Stimulated activated CD4-positive, alpha-beta T cell treated with anti-CD3 and anti-CD28 coated beads, Interleukin-1b, Interleukin-23, amount 100 ng/mL, for 4 hours (primary cell): ENCODE measurements around the gene TCEAL5.
"Not testable (repeated sequence)": the region's sequence is repeated elsewhere in the genome, so short reads cannot be mapped to it uniquely, and the experiment has no call there.

Experiments used
- DNase-seq, 2 donors: peaks; one replicate each; pipeline ENCODE4 v3.0.0-alpha.2; 2020; ENCODE audit warnings: low read depth in 2 of 2

The TCEAL5 gene

DNA sequence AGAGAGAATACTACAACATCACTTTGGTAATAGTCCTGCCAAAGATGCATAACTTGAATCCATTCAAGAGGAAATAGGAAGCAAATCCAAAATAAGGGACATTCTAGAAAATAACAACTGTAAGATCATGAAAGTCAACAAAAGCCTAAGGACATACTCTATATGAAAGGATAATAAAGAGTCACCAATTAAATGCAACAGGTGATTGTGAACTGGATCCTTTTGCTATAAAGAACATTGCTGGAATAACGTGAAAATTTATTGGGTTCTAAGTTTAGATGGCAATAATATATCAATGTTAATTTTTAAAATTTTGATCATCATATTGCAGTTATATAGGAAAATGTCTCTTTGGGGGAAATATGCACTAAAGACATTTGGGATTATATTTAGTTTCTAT lies 41.7 kb downstream of the TCEAL5 start:
- no peak for DNase-seq

DNA sequence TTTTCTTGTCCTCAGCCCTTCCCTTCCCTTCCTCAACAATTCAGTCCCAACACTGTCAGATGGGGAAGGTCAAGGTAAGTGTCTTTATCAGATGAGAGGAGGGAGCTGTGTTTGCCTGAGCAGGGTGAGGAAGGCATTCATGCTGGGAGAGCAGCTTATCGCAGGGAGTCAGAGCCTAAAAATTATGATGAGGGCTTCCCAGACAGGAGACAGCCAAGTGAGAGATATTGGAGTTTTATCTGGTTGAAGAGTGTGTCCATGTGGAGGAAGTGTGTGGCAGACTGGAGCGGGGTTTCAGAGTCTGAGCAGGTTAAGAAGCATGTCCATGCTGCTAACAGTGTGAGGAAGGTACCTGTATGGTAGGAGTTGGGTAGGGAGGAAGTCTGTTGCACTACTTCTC lies 43.3 kb downstream of the TCEAL5 start:
- no peak for DNase-seq

DNA sequence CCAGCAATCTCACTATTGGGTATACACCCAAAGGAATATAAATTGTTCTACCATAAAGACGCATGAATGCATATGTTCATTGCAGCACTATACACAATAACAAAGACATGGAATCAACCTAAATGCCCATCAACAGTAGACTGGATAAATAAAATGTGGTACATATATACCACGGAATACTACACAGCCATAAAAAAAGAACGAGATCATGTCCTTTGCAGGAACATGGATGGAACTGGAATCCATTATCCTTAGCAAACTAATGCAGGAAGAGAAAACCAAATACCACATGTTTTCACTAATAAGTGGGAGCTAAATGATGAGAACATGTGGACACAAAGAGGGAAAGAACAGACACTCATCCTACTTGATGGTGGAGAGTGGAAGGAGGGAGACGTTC lies 50.6 kb downstream of the TCEAL5 start:
- not testable (repeated sequence) for DNase-seq
